HG02870 (cell line): Measurements from ENCODE around the gene CACNB2.

Experiments
- ATAC-seq: cut with Tn5 transposase; IDR thresholded peaks from one replicate; pipeline ENCODE4 v1.9.1; 2021; ENCODE audit warnings: mild to moderate bottlenecking, moderate library complexity; ENCODE audit not compliant: unreplicated experiment

CACNB2 gene

GRCh38 chr10:18381679-18382078 is 241.5 kb downstream of the CACNB2 start:
- ATAC-seq, result no peak

GRCh38 chr10:18397906-18398305 is 257.7 kb downstream of the CACNB2 start:
- ATAC-seq, result no peak

GRCh38 chr10:18399158-18399557 is 258.9 kb downstream of the CACNB2 start:
- ATAC-seq, result no peak

GRCh38 chr10:18400201-18400905 is 260.1 kb downstream of the CACNB2 start:
- ATAC-seq, result no peak

GRCh38 chr10:18400906-18401245 is 260.7 kb downstream of the CACNB2 start:
- no peak for ATAC-seq

GRCh38 chr10:18401416-18402195 is 261.4 kb downstream of the CACNB2 start:
- no peak for ATAC-seq

GRCh38 chr10:18402853-18403252 is 262.6 kb downstream of the CACNB2 start:
- ATAC-seq, result no peak

- no peak for ATAC-seq
Observed at GRCh38 chr10:18404530-18404929, 264.3 kb downstream of the CACNB2 start.

- ATAC-seq, result no peak
Observed at GRCh38 chr10:18406136-18406535, 265.9 kb downstream of the CACNB2 start.

GRCh38 chr10:18409599-18410397 is 269.6 kb downstream of the CACNB2 start:
- ATAC-seq, result no peak

GRCh38 chr10:18414061-18414460 is 273.8 kb downstream of the CACNB2 start:
- no peak for ATAC-seq

- no peak for ATAC-seq
Observed at GRCh38 chr10:18417950-18418527, 277.8 kb downstream of the CACNB2 start.

- ATAC-seq, result no peak
Observed at GRCh38 chr10:18418541-18419215, 278.5 kb downstream of the CACNB2 start.

- no peak for ATAC-seq
Observed at GRCh38 chr10:18419945-18420344, 279.7 kb downstream of the CACNB2 start.

- no peak for ATAC-seq
Observed at GRCh38 chr10:18421726-18422293, 281.6 kb downstream of the CACNB2 start.

- ATAC-seq, result no peak
Observed at GRCh38 chr10:18423058-18423637, 282.9 kb downstream of the CACNB2 start.

- no peak for ATAC-seq
Observed at GRCh38 chr10:18424200-18424599, 284.0 kb downstream of the CACNB2 start.

- no peak for ATAC-seq
Observed at GRCh38 chr10:18429335-18429734, 289.1 kb downstream of the CACNB2 start.

GRCh38 chr10:18436902-18437301 is 296.7 kb downstream of the CACNB2 start:
- no peak for ATAC-seq

GRCh38 chr10:18437486-18437885 is 297.3 kb downstream of the CACNB2 start:
- ATAC-seq, result no peak
